Measurements from ENCODE around the gene ARHGAP22. TPM values are rescaled to one million over a fixed set of nuclear protein-coding genes. Genes with fewer than 3 reads are reported as not detected.

ARHGAP22 gene
- total RNA-seq = 65.8 and 76.5 TPM in 2 replicates

DNA sequence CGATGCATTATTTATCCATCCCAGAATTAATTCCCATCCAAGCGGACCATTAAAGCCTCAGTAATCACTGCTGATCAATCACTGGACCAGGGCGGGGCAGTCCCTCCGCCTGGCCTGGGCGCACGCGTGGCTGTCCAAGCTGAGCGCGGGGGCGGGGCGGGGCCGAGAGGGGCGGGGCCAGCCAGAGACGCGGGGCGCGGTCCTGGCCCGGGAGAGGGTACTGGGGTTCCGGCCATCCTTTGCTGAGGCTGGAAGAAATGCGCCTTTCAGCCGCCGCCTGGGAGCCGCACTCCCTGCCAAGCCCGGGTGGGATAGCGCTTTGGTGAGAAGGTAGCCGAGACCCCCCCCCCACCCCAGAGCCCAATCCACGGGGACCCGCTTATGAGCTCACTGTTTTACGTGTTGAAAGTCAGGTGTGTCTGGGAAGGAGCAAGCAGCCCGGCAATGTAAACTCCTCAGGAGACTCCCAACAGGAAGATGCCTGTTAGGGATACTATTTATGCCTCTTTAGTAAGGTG lies at the start of gene ARHGAP22:
Gene ARHGAP22, minus strand, starts transcription at position 83 of the 518 bp plus-strand sequence. CDS start 277 bp downstream, outside the sequence.

Small RNAs within 50 kb of the gene (small RNA-seq; reads per million reads assigned to genes)
- not detected for gene AC016397.1

Other genes with a start within 250 kb of the ARHGAP22 start
- gene WDFY4, start 79.8 kb upstream of the ARHGAP22 start, total RNA-seq = 4.9 and 5.5 TPM in 2 replicates